Measurements from ENCODE around the gene FXN. TPM values are rescaled to one million over a fixed set of nuclear protein-coding genes. Genes with fewer than 3 reads are reported as not detected.

The FXN gene
- total RNA-seq, 2 experiments from 2014 or later, result 11.4 to 12.2 TPM

DNA sequence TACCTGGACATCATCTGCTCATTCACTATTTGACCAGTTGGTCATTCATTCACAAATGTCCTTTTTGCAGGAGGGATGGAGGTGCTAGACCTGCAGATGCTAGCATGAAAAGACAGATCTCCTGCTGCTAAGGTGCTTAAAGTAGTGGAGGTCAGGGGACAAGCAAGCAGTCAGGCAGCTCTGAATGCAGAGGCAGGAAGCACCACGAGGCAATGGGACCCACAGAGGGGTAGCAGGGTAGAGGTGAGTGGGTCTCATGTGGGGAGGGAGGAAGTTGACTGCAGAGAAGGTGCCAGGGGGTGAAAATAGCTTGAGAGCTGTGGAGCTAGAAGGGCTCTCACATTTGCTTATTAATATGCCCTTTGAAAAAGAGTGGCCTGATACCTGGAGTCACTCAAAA is 25.2 kb downstream of the FXN start:
- H3K27me3 Mint-ChIP-seq, result no peaks in the 10 kb centered on the region
- ATAC-seq (ENCODE audit: low read depth) (peak; percentile 65), DNase-seq (no peak)
- POLR2A ChIA-PET, result interaction anchor here (0.6 to 0.7 kb wide), 2 partner anchors 62 to 308 kb away, joined by 3 to 4 read pairs; no protein-coding TSS in a partner anchor
- peak overlapping the region; percentile 39 for H3K27ac Mint-ChIP-seq
- H3K4me3 Mint-ChIP-seq, result no peak overlapping the region
- peaks cover 13% of the 10 kb centered on the region for H3K36me3 Mint-ChIP-seq
- peaks cover 22% of the 10 kb centered on the region for H3K4me1 Mint-ChIP-seq
- H3K9me3 Mint-ChIP-seq, result no peaks in the 10 kb centered on the region

DNA sequence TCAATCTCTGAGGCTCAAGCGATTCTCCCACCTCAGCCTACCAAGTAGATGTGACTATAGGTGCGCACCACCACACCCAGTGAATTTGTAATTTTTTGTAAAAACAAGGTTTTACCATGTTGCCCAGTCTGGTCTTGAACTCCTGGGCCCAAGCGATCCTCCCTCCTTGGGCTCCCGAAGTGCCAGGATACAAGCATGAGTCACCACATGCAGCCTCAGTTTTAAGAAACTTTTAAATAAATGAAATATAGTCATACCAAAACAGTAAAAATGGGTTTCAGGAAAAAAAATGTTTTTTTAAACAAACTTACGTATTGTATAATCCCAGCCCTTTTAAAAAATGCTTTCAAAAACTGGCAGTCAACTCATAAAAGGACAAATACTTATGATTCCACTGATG is 26.6 kb downstream of the FXN start:
- no peak for ATAC-seq (ENCODE audit: low read depth)
- no peak for DNase-seq
- H3K4me3 Mint-ChIP-seq, result no peak overlapping the region
- H3K27me3 Mint-ChIP-seq, result no peaks in the 10 kb centered on the region
- no peak overlapping the region for H3K27ac Mint-ChIP-seq
- POLR2A ChIA-PET, result no interaction called here
- no peaks in the 10 kb centered on the region for H3K9me3 Mint-ChIP-seq
- H3K4me1 Mint-ChIP-seq, result peaks cover 17% of the 10 kb centered on the region
- H3K36me3 Mint-ChIP-seq, result peaks cover 7% of the 10 kb centered on the region

DNA sequence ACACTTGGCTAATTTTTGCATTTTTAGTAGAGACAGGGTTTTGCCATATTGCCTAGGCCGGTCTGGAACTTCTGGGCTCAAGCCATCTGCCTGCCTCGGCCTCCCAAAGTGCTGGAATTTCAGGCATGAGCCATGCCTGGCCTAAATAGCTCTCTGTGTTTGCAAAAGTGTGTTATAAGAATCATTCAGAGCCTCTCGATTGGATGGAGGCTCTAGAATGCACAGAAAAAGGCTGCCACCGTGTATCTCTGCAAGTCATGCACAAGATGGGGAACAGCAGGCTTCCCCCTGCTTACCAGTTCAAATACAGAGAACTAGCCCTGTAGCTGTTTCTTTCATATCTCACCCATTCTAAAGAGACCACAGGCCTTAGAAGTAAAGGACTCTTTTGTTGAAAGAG is 28.3 kb downstream of the FXN start:
- no peaks in the 10 kb centered on the region for H3K9me3 Mint-ChIP-seq
- POLR2A ChIA-PET, result no interaction called here
- H3K27ac Mint-ChIP-seq, result no peak overlapping the region
- H3K36me3 Mint-ChIP-seq, result peaks cover 1% of the 10 kb centered on the region
- H3K27me3 Mint-ChIP-seq, result no peaks in the 10 kb centered on the region
- DNase-seq (no peak), ATAC-seq (ENCODE audit: low read depth) (no peak)
- H3K4me3 Mint-ChIP-seq, result no peak overlapping the region
- H3K4me1 Mint-ChIP-seq, result peaks cover 13% of the 10 kb centered on the region

DNA sequence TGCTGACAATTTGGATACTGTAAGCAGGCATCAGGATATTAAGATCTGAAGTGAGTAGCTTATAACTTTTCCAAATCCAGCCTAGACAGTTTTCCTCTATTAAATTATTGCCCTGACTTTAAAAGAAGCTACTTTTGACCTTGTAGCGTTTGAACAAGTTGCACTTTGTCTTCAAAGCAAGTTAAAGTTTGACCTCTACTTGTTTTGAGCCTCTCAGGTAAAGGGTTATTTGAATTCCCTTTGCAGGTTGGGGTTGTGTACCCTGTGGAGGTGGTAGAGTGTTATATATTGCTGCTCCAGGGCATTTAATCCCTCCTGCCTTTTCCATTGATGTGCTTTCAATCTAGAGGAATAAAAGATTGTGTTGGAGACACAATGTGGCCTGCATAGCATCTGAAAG is 30.1 kb downstream of the FXN start:
- no peaks in the 10 kb centered on the region for H3K9me3 Mint-ChIP-seq
- no peak overlapping the region for H3K27ac Mint-ChIP-seq
- DNase-seq (no peak), ATAC-seq (ENCODE audit: low read depth) (no peak)
- H3K4me3 Mint-ChIP-seq, result no peak overlapping the region
- H3K36me3 Mint-ChIP-seq, result peaks cover 1% of the 10 kb centered on the region
- no peaks in the 10 kb centered on the region for H3K27me3 Mint-ChIP-seq
- H3K4me1 Mint-ChIP-seq, result peaks cover 2% of the 10 kb centered on the region
- POLR2A ChIA-PET, result no interaction called here

DNA sequence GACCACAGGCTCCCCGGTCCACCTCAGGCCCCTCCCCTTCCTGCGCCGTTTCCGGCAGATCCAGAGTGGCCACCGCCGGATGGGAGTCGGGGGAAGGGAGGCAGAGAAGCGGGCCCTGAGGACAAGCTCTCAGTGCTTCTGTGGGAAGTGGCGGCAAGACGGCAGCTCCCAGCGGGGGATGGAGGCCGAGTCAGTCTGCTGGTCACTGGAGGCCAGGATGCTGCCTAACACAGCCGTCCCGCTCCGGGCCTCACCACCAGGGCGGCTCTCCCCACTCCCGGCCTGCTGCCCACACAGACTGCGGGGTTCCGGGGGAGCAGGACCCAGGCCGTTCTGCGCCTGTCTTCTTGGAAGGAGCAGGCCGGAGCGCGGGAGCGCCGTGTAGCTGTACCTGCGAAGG is 31.4 kb downstream of the FXN start:
- POLR2A ChIA-PET, result no interaction called here
- peaks cover 1% of the 10 kb centered on the region for H3K36me3 Mint-ChIP-seq
- H3K27ac Mint-ChIP-seq, result no peak overlapping the region
- ATAC-seq (ENCODE audit: low read depth) (no peak), DNase-seq (no peak)
- no peaks in the 10 kb centered on the region for H3K9me3 Mint-ChIP-seq
- H3K4me1 Mint-ChIP-seq, result no peaks in the 10 kb centered on the region
- no peaks in the 10 kb centered on the region for H3K27me3 Mint-ChIP-seq
- no peak overlapping the region for H3K4me3 Mint-ChIP-seq

DNA sequence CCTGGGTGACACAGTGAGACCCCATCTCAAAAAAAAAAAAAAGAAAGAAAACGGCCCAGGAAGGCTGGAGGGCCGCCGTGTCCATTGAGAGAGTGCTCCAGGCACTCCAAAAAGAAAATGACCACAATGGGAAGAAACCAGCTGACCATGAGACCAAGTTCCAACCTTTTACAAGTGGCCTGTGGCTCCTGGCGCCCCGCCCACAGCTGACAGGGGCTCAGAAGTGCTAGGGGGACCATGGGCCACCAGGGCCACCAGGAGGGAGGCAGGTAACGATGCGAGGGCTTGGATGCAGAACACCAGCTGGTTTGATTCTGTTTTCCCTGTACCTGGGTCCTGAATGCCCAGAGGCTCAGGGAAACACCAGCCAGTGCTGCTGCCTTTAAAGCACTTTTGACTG is 34.6 kb downstream of the FXN start:
- POLR2A ChIA-PET, result no interaction called here
- H3K4me1 Mint-ChIP-seq, result no peaks in the 10 kb centered on the region
- H3K36me3 Mint-ChIP-seq, result peaks cover 4% of the 10 kb centered on the region
- H3K27ac Mint-ChIP-seq, result no peak overlapping the region
- DNase-seq (no peak), ATAC-seq (ENCODE audit: low read depth) (no peak)
- no peaks in the 10 kb centered on the region for H3K9me3 Mint-ChIP-seq
- H3K4me3 Mint-ChIP-seq, result no peak overlapping the region
- no peaks in the 10 kb centered on the region for H3K27me3 Mint-ChIP-seq

DNA sequence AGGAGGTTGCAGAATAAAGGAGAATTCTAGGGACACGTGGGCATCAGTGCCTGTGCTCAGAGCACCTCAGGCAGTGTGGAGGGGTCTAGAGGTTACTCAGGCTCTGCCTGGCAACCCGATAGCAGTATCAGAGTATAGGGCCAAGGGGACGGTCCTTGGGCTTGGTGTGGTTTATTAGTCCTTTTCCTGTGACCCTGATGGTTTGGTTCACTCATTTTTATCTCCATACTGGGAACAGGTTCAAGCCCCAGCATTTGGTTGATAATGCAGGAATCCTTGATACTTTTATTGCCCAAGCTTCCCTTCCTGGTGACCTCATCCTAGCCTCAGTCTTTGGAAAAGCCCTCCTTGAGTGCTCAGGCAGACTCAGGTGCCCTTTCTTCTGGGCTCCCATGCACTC is 35.5 kb downstream of the FXN start:
- H3K4me3 Mint-ChIP-seq, result no peak overlapping the region
- no peaks in the 10 kb centered on the region for H3K27me3 Mint-ChIP-seq
- peaks cover 4% of the 10 kb centered on the region for H3K36me3 Mint-ChIP-seq
- POLR2A ChIA-PET, result no interaction called here
- ATAC-seq (ENCODE audit: low read depth) (no peak), DNase-seq (no peak)
- no peaks in the 10 kb centered on the region for H3K4me1 Mint-ChIP-seq
- H3K9me3 Mint-ChIP-seq, result no peaks in the 10 kb centered on the region
- no peak overlapping the region for H3K27ac Mint-ChIP-seq

DNA sequence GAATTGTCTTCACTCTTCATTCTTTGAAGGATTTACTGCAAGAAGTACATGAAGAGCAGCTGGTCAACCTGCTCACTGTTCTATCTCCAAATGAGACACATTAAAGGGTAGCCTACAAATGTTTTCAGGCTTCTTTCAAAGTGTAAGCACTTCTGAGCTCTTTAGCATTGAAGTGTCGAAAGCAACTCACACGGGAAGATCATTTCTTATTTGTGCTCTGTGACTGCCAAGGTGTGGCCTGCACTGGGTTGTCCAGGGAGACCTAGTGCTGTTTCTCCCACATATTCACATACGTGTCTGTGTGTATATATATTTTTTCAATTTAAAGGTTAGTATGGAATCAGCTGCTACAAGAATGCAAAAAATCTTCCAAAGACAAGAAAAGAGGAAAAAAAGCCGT is 37.6 kb downstream of the FXN start:
- Mint-ChIP-seq H3K4me3 (no peak overlapping the region), H3K4me1 (no peaks in the 10 kb centered on the region), H3K9me3 (no peaks in the 10 kb centered on the region), H3K27ac (no peak overlapping the region), H3K36me3 (peaks cover 2% of the 10 kb centered on the region), H3K27me3 (no peaks in the 10 kb centered on the region)
- DNase-seq (no peak), ATAC-seq (ENCODE audit: low read depth) (no peak)
- POLR2A ChIA-PET, result no interaction called here

DNA sequence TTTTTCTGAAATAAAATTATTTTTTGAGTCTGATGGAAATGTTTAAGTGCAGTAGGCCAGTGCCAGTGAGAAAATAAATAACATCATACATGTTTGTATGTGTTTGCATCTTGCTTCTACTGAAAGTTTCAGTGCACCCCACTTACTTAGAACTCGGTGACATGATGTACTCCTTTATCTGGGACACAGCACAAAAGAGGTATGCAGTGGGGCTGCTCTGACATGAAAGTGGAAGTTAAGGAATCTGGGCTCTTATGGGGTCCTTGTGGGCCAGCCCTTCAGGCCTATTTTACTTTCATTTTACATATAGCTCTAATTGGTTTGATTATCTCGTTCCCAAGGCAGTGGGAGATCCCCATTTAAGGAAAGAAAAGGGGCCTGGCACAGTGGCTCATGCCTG is 39.2 kb downstream of the FXN start:
- no peaks in the 10 kb centered on the region for H3K27me3 Mint-ChIP-seq
- no peak overlapping the region for H3K27ac Mint-ChIP-seq
- no peaks in the 10 kb centered on the region for H3K9me3 Mint-ChIP-seq
- DNase-seq (no peak), ATAC-seq (ENCODE audit: low read depth) (no peak)
- POLR2A ChIA-PET, result no interaction called here
- no peak overlapping the region for H3K4me3 Mint-ChIP-seq
- no peaks in the 10 kb centered on the region for H3K4me1 Mint-ChIP-seq
- peaks cover 4% of the 10 kb centered on the region for H3K36me3 Mint-ChIP-seq

DNA sequence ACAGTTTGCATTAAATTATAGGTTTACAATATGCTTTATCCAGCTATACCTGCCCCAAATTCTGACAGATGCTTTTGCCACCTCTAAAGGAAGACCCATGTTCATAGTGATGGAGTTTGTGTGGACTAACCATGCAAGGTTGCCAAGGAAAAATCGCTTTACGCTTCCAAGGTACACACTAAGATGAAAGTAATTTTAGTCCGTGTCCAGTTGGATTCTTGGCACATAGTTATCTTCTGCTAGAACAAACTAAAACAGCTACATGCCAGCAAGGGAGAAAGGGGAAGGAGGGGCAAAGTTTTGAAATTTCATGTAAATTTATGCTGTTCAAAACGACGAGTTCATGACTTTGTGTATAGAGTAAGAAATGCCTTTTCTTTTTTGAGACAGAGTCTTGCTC is 41.0 kb downstream of the FXN start:
- Mint-ChIP-seq H3K4me3 (no peak overlapping the region), H3K4me1 (no peaks in the 10 kb centered on the region), H3K9me3 (peaks cover 4% of the 10 kb centered on the region), H3K27ac (no peak overlapping the region), H3K36me3 (peaks cover 8% of the 10 kb centered on the region), H3K27me3 (no peaks in the 10 kb centered on the region)
- POLR2A ChIA-PET, result no interaction called here
- DNase-seq (no peak), ATAC-seq (ENCODE audit: low read depth) (no peak)

DNA sequence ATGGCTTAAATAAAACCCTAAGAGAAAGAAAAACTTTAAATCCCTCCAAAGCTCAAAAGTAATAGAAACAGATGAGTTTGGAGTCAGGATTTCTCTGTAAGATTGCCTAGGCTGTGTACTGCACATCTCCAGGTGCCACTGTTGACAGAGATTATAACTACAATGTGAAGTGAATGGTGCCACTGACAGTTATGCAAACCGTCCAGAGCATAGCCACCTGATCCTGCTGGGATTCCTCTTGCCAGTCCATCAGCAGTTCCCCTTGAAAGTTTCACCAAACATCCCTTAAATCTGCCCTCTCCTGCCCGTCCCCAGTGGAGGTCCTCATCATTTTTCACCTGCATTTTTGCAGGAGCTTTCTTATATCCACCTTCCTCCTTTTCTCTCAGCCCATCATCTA is 42.5 kb downstream of the FXN start:
- no peak overlapping the region for H3K4me3 Mint-ChIP-seq
- DNase-seq (no peak), ATAC-seq (ENCODE audit: low read depth) (no peak)
- H3K27ac Mint-ChIP-seq, result no peak overlapping the region
- peaks cover 8% of the 10 kb centered on the region for H3K36me3 Mint-ChIP-seq
- POLR2A ChIA-PET, result no interaction called here
- peaks cover 4% of the 10 kb centered on the region for H3K9me3 Mint-ChIP-seq
- H3K27me3 Mint-ChIP-seq, result no peaks in the 10 kb centered on the region
- H3K4me1 Mint-ChIP-seq, result no peaks in the 10 kb centered on the region

DNA sequence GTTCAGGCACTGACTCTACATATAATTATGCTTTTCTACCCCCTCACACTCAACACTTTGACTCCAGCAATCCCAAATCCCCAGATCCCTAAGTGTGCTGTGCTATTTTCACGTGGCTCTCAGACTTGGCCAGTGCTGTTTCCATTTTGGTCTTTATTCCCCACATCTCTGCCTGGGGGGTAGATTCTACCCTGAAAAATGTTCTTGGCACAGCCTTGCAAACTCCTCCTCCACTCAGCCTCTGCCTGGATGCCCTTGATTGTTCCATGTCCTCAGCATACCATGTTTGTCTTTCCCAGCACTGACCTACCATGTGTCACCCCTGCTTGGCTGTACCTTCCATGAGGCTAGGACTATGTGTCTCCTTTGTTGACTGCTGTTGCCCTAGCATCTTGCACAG is 43.0 kb downstream of the FXN start:
- Mint-ChIP-seq H3K36me3 (peaks cover 5% of the 10 kb centered on the region), H3K27me3 (no peaks in the 10 kb centered on the region), H3K4me1 (no peaks in the 10 kb centered on the region), H3K4me3 (no peak overlapping the region), H3K27ac (no peak overlapping the region), H3K9me3 (peaks cover 4% of the 10 kb centered on the region)
- DNase-seq, result no peak
- no peak for ATAC-seq (ENCODE audit: low read depth)
- POLR2A ChIA-PET, result no interaction called here

DNA sequence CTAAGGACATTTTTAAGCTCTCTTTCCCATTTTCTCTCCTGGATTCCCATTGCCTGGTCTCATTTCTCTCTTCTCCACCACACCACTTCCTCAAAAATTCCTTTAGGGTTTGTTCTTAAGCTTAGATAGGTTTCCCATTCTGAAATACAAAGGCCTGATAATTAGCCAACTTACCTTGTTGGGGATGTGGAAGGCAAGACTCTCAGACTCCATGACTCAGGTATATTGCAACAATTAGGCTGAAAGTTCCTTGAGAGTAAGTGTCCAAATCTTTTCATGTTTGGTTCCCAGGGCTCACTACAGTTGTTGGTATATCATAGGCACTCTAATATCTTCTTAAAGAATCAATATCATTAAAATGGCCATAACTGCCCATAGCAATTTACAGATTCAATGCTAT is 43.6 kb downstream of the FXN start:
- no peaks in the 10 kb centered on the region for H3K4me1 Mint-ChIP-seq
- POLR2A ChIA-PET, result no interaction called here
- H3K4me3 Mint-ChIP-seq, result no peak overlapping the region
- no peaks in the 10 kb centered on the region for H3K27me3 Mint-ChIP-seq
- DNase-seq (no peak), ATAC-seq (ENCODE audit: low read depth) (no peak)
- no peak overlapping the region for H3K27ac Mint-ChIP-seq
- peaks cover 5% of the 10 kb centered on the region for H3K36me3 Mint-ChIP-seq
- H3K9me3 Mint-ChIP-seq, result peaks cover 4% of the 10 kb centered on the region

DNA sequence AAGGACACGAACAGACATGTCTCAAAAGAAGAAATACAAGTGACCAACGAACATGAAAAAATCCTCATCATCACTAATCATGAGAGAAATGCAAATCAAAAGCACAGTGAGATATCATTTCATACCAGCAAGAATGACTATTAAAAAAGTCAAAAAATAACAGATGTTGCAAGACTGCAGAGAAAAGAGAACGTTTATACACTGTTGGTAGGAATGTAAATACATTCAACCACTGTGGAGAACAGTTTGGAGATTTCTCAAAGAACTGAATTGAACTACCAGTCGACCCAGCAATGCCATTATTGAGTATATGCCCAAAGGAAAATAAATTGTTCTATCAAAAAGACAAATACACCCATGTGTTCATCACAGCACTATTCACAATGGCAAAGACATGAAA is 45.7 kb downstream of the FXN start:
- Mint-ChIP-seq H3K27ac (no peak overlapping the region), H3K36me3 (peaks cover 5% of the 10 kb centered on the region), H3K9me3 (peaks cover 4% of the 10 kb centered on the region), H3K4me1 (no peaks in the 10 kb centered on the region), H3K4me3 (no peak overlapping the region), H3K27me3 (no peaks in the 10 kb centered on the region)
- POLR2A ChIA-PET, result no interaction called here
- no peak for DNase-seq
- no peak for ATAC-seq (ENCODE audit: low read depth)

DNA sequence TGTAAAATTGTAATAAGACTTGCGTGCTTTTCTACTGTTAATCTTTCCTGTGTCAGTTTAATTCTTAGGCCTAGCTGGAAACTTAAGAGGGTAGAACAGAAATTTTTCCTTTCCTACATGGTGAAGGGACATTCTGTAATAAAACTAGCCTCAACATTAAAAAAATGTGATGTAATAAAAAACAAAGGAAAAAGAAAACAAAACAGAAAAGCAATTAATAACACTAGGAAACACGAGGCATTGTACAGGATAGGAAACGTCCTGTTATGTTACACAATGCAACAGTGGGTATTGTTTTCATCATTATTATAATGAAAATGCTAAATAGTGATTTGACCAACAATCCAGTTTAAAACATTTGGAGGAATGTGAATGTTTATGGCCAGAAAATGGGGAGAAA is 47.8 kb downstream of the FXN start:
- POLR2A ChIA-PET, result no interaction called here
- H3K27ac Mint-ChIP-seq, result no peak overlapping the region
- H3K4me1 Mint-ChIP-seq, result no peaks in the 10 kb centered on the region
- DNase-seq (no peak), ATAC-seq (ENCODE audit: low read depth) (no peak)
- peaks cover 5% of the 10 kb centered on the region for H3K36me3 Mint-ChIP-seq
- no peaks in the 10 kb centered on the region for H3K27me3 Mint-ChIP-seq
- H3K4me3 Mint-ChIP-seq, result no peak overlapping the region
- H3K9me3 Mint-ChIP-seq, result peaks cover 4% of the 10 kb centered on the region
